Kidney (tissue), 14 donors: ENCODE results near the gene SMAD1. TPM values are rescaled to one million over a fixed set of nuclear protein-coding genes. Genes with fewer than 3 reads are reported as not detected.
"Not testable (repeated sequence)": the region's sequence is repeated elsewhere in the genome, so short reads cannot be mapped to it uniquely, and the experiment has no call there.

Experiments
- DNase-seq, 5 donors: peaks; one replicate each; pipeline ENCODE4 v3.0.0-alpha.2; 2013 to 2020
- FAIRE-seq: peaks from 2 replicates; lab custom pipeline; 2012; peaks lifted over from hg19 to GRCh38; lab: Jason Lieb, UNC
- H3K27ac ChIP-seq, 2 donors: one replicate each; pipeline ENCODE4 v1.7.0; 2013; ENCODE audit warnings: low read depth in 2 of 2, low read length in 2 of 2, inconsistent platforms in 1 of 2
- H3K27me3 ChIP-seq: one replicate; pipeline ENCODE4 v1.7.1; 2013; ENCODE audit warnings: low read length, inconsistent platforms; ENCODE audit not compliant: control insufficient read depth, insufficient read depth
- H3K36me3 ChIP-seq, 3 donors: one replicate each; pipeline versions ENCODE4 v1.7.0 to v1.7.1; 2013; ENCODE audit warnings: low read length in 3 of 3, control low read depth in 1 of 3, inconsistent platforms in 1 of 3; ENCODE audit not compliant: insufficient read depth in 3 of 3, control insufficient read depth in 2 of 3
- H3K4me1 ChIP-seq, 3 donors: one replicate each; pipeline versions ENCODE4 v1.7.0 to v1.7.1; 2013; ENCODE audit warnings: low read length in 3 of 3, inconsistent platforms in 1 of 3, low read depth in 1 of 3; ENCODE audit not compliant: control insufficient read depth in 2 of 3, insufficient read depth in 2 of 3
- H3K4me3 ChIP-seq, 3 donors: one replicate each; pipeline versions ENCODE4 v1.7.0 to v1.8.1; 2013; ENCODE audit warnings: low read length in 3 of 3, control low read depth in 1 of 3, inconsistent platforms in 1 of 3
- H3K9ac ChIP-seq, 3 donors: one replicate each; pipeline versions ENCODE4 v1.7.0 to v1.7.1; 2013; ENCODE audit warnings: low read length in 3 of 3, control low read depth in 1 of 3, inconsistent platforms in 1 of 3
- H3K9me3 ChIP-seq, 3 donors: one replicate each; pipeline versions ENCODE4 v1.7.0 to v1.7.1; 2013; ENCODE audit warnings: low read length in 3 of 3, control low read depth in 1 of 3, inconsistent platforms in 1 of 3; ENCODE audit not compliant: control insufficient read depth in 2 of 3, insufficient read depth in 1 of 3
- intact Hi-C: fragments of 100-400 bp; cut with DNase I; formaldehyde crosslinking; loops from one replicate; pipeline ENCODE4 v1.11.1; 2022
- polyA plus RNA-seq: library from polyadenylated mRNA; stranded (reverse); fragments of 350-450 nt; fragmentation: Illumina TruSeq; extraction: RNeasy Lipid Tissue Mini Kit (QIAGEN cat#74804); gene quantifications from one replicate; pipeline ENCODE4 v1.2.3, GENCODE V29; 2014; ENCODE audit warnings: low read depth, low replicate concordance; ENCODE audit not compliant: insufficient read depth
- total RNA-seq: library from RNA; stranded (reverse); fragmentation: NEBNext Ultra II Directional; extraction: Animal tissue kit (Norgen Biotek cat#: 25700); gene quantifications from one replicate; pipeline ENCODE4 v1.2.1, GENCODE V29; 2021
- TF ChIP-seq, protein P1 (sequence below): IDR thresholded peaks from 3 replicates; pipeline ENCODE4 v1.5.1; 2012; ENCODE audit warnings: mild to moderate bottlenecking, moderate library complexity, borderline replicate concordance; ENCODE audit not compliant: insufficient read depth; ENCODE audit errors: extremely low read depth
- donor health status: control.
- donor health status: control.
- donor health status: control.
- donor health status: control.
- donor health status: control.
- donor health status: DM: yes; HTN: yes; CAD: no.
- donor health status: Normal renal cell carcinoma (clear cell type).

The SMAD1 gene
- total and polyA plus RNA-seq, 2 donors from 2014 or later: 8.9 to 39.5 TPM

DNA sequence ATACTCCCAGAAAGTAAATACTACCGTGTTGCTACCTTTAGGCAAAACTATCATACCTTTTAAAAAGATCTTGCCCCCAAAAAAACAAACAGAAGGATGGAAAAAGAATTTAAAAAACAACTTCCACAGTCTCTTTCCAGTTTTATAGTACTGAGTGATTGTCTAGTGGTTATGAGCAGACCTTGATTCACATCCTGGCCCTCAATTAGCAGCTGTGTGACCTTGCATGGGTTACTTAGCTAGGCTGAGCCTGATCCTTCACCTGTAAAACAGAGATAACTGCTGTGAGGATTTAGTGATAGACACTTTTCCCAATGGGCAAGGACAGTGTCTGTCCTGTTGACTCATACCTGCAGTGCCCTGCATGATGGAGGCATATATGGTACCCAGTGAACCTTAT lies 49.0 kb downstream of the SMAD1 start:
- FAIRE-seq: no peak

DNA sequence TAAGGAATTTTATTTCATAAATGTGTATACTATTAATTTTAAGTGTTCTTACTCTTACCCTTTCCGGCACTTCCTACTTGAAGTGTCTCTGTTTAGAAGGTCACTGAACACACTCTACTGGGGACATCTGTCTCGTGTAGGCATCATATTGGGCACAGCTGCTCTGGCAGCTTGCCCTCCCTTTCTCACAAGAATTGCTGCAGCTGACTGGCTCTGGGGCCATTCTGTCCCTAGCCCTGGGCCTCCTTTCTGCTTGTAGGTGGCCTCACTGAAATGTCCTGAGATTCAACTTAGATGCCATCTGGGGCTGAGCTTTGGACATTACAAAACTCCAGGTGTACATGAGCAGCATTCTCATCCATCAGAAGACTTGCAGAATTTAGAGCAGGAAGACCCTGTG lies 49.6 kb downstream of the SMAD1 start:
- no peak for FAIRE-seq
- intact Hi-C loops: no loop called here
- H3K27ac ChIP-seq: no peak overlapping the region

More for the DNA sequence above, 49.0 kb downstream of the SMAD1 start:
- Histone ChIP-seq H3K9ac (no peak overlapping the region), H3K9me3 (no peaks in the 10 kb centered on the region), H3K4me1 (peaks cover 0 to 19% (median 5%) of the 10 kb centered on the region in 3 donors), H3K27ac (no peak overlapping the region), H3K27me3 (no peaks in the 10 kb centered on the region), H3K36me3 (no peaks in the 10 kb centered on the region), H3K4me3 (no peak overlapping the region)
- intact Hi-C loops: no loop called here
- no peak for DNase-seq
- TF ChIP-seq, protein P1, sequence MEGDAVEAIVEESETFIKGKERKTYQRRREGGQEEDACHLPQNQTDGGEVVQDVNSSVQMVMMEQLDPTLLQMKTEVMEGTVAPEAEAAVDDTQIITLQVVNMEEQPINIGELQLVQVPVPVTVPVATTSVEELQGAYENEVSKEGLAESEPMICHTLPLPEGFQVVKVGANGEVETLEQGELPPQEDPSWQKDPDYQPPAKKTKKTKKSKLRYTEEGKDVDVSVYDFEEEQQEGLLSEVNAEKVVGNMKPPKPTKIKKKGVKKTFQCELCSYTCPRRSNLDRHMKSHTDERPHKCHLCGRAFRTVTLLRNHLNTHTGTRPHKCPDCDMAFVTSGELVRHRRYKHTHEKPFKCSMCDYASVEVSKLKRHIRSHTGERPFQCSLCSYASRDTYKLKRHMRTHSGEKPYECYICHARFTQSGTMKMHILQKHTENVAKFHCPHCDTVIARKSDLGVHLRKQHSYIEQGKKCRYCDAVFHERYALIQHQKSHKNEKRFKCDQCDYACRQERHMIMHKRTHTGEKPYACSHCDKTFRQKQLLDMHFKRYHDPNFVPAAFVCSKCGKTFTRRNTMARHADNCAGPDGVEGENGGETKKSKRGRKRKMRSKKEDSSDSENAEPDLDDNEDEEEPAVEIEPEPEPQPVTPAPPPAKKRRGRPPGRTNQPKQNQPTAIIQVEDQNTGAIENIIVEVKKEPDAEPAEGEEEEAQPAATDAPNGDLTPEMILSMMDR: no peak

GRCh38 chr4:145531859-145532258 lies 50.2 kb downstream of the SMAD1 start:
- no peak overlapping the region for H3K27ac ChIP-seq
- intact Hi-C loops: no loop called here
- peaks cover 0 to 7% (median 2%) of the 10 kb centered on the region in 3 donors for H3K4me1 ChIP-seq
- no peak for DNase-seq
- TF ChIP-seq, protein P1: no peak
- no peaks in the 10 kb centered on the region for H3K36me3 ChIP-seq
- H3K27me3 ChIP-seq: no peaks in the 10 kb centered on the region
- FAIRE-seq: no peak
- H3K4me3 ChIP-seq: no peak overlapping the region
- H3K9me3 ChIP-seq: no peaks in the 10 kb centered on the region
- H3K9ac ChIP-seq: no peak overlapping the region

More for the DNA sequence above, 49.6 kb downstream of the SMAD1 start:
- H3K36me3 ChIP-seq: no peaks in the 10 kb centered on the region
- TF ChIP-seq, protein P1: no peak
- H3K27me3 ChIP-seq: no peaks in the 10 kb centered on the region
- peak in 1 of 5 donors; percentile 36 for DNase-seq
- no peak overlapping the region for H3K9ac ChIP-seq
- H3K4me1 ChIP-seq: peaks cover 0 to 13% (median 2%) of the 10 kb centered on the region in 3 donors
- no peak overlapping the region for H3K4me3 ChIP-seq
- H3K9me3 ChIP-seq: no peaks in the 10 kb centered on the region

GRCh38 chr4:145533001-145533400 lies 51.3 kb downstream of the SMAD1 start:
- DNase-seq: no peak
- no peaks in the 10 kb centered on the region for H3K9me3 ChIP-seq
- H3K36me3 ChIP-seq: no peaks in the 10 kb centered on the region
- H3K27me3 ChIP-seq: no peaks in the 10 kb centered on the region
- H3K27ac ChIP-seq: no peak overlapping the region
- no peak overlapping the region for H3K9ac ChIP-seq
- intact Hi-C loops: no loop called here
- H3K4me3 ChIP-seq: no peak overlapping the region
- no peak for FAIRE-seq
- peaks cover 0 to 7% (median 2%) of the 10 kb centered on the region in 3 donors for H3K4me1 ChIP-seq
- TF ChIP-seq, protein P1: no peak

DNA sequence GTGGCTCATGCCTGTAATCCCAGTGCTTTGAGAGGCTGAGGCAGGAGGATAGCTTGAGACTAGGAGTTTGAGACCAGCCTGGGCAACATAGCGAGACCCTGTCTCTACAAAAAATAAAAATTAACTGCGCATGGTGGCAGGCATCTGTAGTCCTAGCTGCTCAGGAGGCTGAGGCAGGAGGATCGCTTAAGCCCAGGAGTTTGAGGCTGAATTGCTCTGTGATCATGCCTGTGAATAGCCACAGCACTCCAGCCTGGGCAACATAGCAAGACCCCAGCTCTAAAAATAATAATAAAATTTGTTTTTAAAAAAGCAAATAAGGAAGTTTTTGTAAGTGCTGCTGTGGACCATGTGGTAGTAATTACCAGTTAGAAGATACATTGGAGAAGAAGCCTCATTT lies 51.8 kb downstream of the SMAD1 start:
- H3K27me3 ChIP-seq, H3K27ac ChIP-seq, H3K4me1 ChIP-seq, H3K36me3 ChIP-seq, intact Hi-C loops, DNase-seq, H3K9ac ChIP-seq, FAIRE-seq, H3K4me3 ChIP-seq, H3K9me3 ChIP-seq: not testable (repeated sequence)
